Astrocyte (in vitro differentiated cells and primary cell): ENCODE measurements around the gene CCDC191.

Experiments used
- CTCF ChIP-seq: IDR thresholded peaks from 2 replicates; pipeline ENCODE4 v1.5.1; 2011; ENCODE audit warnings: low read depth, mild to moderate bottlenecking, inconsistent platforms, low read length, moderate library complexity; ENCODE audit not compliant: insufficient read depth
- EZH2 ChIP-seq: IDR thresholded peaks from 2 replicates; pipeline ENCODE4 v1.6.1; 2012; ENCODE audit warnings: mild to moderate bottlenecking, low read length, inconsistent platforms; ENCODE audit not compliant: insufficient read depth

- TF ChIP-seq EZH2 (no peak), CTCF (no peak)
These were observed 24.7 kb upstream of the CCDC191 start for GRCh38 chr3:114081037-114081436.
